SK-N-SH (cell line): ENCODE results near the gene EIF2AK2. TPM values are rescaled to one million over a fixed set of nuclear protein-coding genes. Genes with fewer than 3 reads are reported as not detected.

Experiments
- CHD2 ChIP-seq: fragments of 150-350 bp; IDR thresholded peaks from 2 replicates; pipeline ENCODE4 v1.6.1; 2018; ENCODE audit warnings: low read length; ENCODE audit not compliant: partially characterized antibody
- CTCF ChIP-seq: fragments of 200-600 bp; sonication (generic); IDR thresholded peaks from 2 replicates; pipeline ENCODE4 v1.6.1; 2017; ENCODE audit warnings: antibody characterized with exemption, mild to moderate bottlenecking, moderate library complexity
- ELF1 ChIP-seq: IDR thresholded peaks from 2 replicates; pipeline ENCODE4 v1.4.0; 2012
- EZH2phosphoT487 ChIP-seq: fragments of 200-600 bp; sonication (generic); IDR thresholded peaks from 2 replicates; pipeline ENCODE4 v1.6.1; 2017; ENCODE audit warnings: low read depth, mixed run types, mild to moderate bottlenecking, antibody characterized with exemption, moderate library complexity, borderline replicate concordance
- FOSL2 ChIP-seq: IDR thresholded peaks from 2 replicates; pipeline ENCODE4 v1.4.0; 2012; ENCODE audit warnings: low read depth, mild to moderate bottlenecking, moderate library complexity, borderline replicate concordance
- FOXJ3 ChIP-seq: sonication (generic); formaldehyde crosslinking; IDR thresholded peaks from 2 replicates; pipeline ENCODE4 v1.5.1; 2020; ENCODE audit warnings: mild to moderate bottlenecking, missing genetic modification reagents
- FOXM1 ChIP-seq: IDR thresholded peaks from 2 replicates; pipeline ENCODE4 v1.4.0; 2012; ENCODE audit warnings: low read depth, mild to moderate bottlenecking
- GABPA ChIP-seq: IDR thresholded peaks from 2 replicates; pipeline ENCODE4 v1.4.0; 2012; ENCODE audit warnings: low read depth, mild to moderate bottlenecking
- GATA2 ChIP-seq: sonication (generic); formaldehyde crosslinking; IDR thresholded peaks from 2 replicates; pipeline ENCODE4 v1.5.0; 2020; ENCODE audit warnings: mild to moderate bottlenecking, missing genetic modification reagents
- MEF2A ChIP-seq: IDR thresholded peaks from 2 replicates; pipeline ENCODE4 v1.4.0; 2012; ENCODE audit warnings: low read depth, borderline replicate concordance
- NFIC ChIP-seq: IDR thresholded peaks from 2 replicates; pipeline ENCODE4 v1.4.0; 2012; ENCODE audit warnings: borderline replicate concordance
- NRF1 ChIP-seq: IDR thresholded peaks from 2 replicates; pipeline ENCODE4 v1.6.1; 2012; ENCODE audit warnings: low read depth, mild to moderate bottlenecking, low read length
- POLR2AphosphoS5 ChIP-seq: IDR thresholded peaks from 2 replicates; pipeline ENCODE4 v1.6.1; 2012; ENCODE audit warnings: low read depth, low read length
- RAD21 ChIP-seq: IDR thresholded peaks from 2 replicates; pipeline ENCODE4 v1.6.1; 2012; ENCODE audit warnings: mild to moderate bottlenecking, low read length
- RCOR1 ChIP-seq: fragments of 150-350 bp; IDR thresholded peaks from 2 replicates; pipeline ENCODE4 v1.6.1; 2017; ENCODE audit warnings: antibody characterized with exemption, low read length
- RXRA ChIP-seq: IDR thresholded peaks from 2 replicates; pipeline ENCODE4 v1.4.0; 2012; ENCODE audit warnings: low read depth, mild to moderate bottlenecking, borderline replicate concordance
- TAF1 ChIP-seq: IDR thresholded peaks from 2 replicates; pipeline ENCODE4 v1.6.1; 2012; ENCODE audit warnings: low read depth, mild to moderate bottlenecking, low read length, moderate library complexity, borderline replicate concordance
- YY1 ChIP-seq: IDR thresholded peaks from 2 replicates; pipeline ENCODE4 v1.4.0; 2012; ENCODE audit warnings: low read depth, mild to moderate bottlenecking
- ZBTB33 ChIP-seq: IDR thresholded peaks from 2 replicates; pipeline ENCODE4 v1.4.0; 2012; ENCODE audit warnings: low read depth, borderline replicate concordance
- polyA plus RNA-seq, 3 experiments: library from polyadenylated mRNA; depleted of rRNA; stranded (reverse); fragments of >200 nt; gene quantifications; 2 replicates each; pipeline ENCODE4 v1.2.3, GENCODE V29; 2012
- TF ChIP-seq, protein P1 (sequence below): IDR thresholded peaks from 2 replicates; pipeline ENCODE4 v1.4.0; 2012; ENCODE audit warnings: low read depth, borderline replicate concordance
- TF ChIP-seq, protein P2 (sequence below): IDR thresholded peaks from 2 replicates; pipeline ENCODE4 v1.4.0; 2012; ENCODE audit warnings: low read depth
- TF ChIP-seq, protein P3 (sequence below): IDR thresholded peaks from 2 replicates; pipeline ENCODE4; 2012
- TF ChIP-seq, protein P4 (sequence below): fragments of 150-350 bp; IDR thresholded peaks from 2 replicates; pipeline ENCODE4 v1.6.1; 2016; ENCODE audit warnings: mild to moderate bottlenecking, low read depth, low read length

Gene EIF2AK2
- polyA plus RNA-seq, 1 of the 3 experiments (the other 2 are of a cell fraction) = 9.0 TPM

- TF ChIP-seq, protein P1, sequence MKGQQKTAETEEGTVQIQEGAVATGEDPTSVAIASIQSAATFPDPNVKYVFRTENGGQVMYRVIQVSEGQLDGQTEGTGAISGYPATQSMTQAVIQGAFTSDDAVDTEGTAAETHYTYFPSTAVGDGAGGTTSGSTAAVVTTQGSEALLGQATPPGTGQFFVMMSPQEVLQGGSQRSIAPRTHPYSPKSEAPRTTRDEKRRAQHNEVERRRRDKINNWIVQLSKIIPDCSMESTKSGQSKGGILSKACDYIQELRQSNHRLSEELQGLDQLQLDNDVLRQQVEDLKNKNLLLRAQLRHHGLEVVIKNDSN = no peak
- no peak for TF ChIP-seq NFIC
- 0 out of 2 replicates have a peak, but pooled peaks have one; percentile 8 for TF ChIP-seq RCOR1
- TF ChIP-seq, protein P2, sequence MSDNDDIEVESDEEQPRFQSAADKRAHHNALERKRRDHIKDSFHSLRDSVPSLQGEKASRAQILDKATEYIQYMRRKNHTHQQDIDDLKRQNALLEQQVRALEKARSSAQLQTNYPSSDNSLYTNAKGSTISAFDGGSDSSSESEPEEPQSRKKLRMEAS = peak; percentile 85
- TF ChIP-seq NRF1 = peak; percentile 96
- TF ChIP-seq CHD2 = no peak
- TF ChIP-seq EZH2phosphoT487 = no peak
- TF ChIP-seq GATA2 (CRISPR knock-in tag) = no peak
- TF ChIP-seq ZBTB33 = no peak
- TF ChIP-seq ELF1 = peak; percentile 82
- no peak for TF ChIP-seq CTCF
- peak; percentile 6; the same call in 1 of the 2 replicates for TF ChIP-seq TAF1
- TF ChIP-seq MEF2A = no peak
- TF ChIP-seq RXRA = no peak
- peak; percentile 72 for TF ChIP-seq GABPA
- no peak for TF ChIP-seq FOSL2
- TF ChIP-seq, protein P3, sequence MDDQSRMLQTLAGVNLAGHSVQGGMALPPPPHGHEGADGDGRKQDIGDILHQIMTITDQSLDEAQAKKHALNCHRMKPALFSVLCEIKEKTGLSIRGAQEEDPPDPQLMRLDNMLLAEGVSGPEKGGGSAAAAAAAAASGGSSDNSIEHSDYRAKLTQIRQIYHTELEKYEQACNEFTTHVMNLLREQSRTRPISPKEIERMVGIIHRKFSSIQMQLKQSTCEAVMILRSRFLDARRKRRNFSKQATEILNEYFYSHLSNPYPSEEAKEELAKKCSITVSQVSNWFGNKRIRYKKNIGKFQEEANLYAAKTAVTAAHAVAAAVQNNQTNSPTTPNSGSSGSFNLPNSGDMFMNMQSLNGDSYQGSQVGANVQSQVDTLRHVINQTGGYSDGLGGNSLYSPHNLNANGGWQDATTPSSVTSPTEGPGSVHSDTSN = no peak
- peak; percentile 79 for TF ChIP-seq POLR2AphosphoS5
- no peak for TF ChIP-seq RAD21
- TF ChIP-seq YY1 = no peak
- TF ChIP-seq, protein P4, sequence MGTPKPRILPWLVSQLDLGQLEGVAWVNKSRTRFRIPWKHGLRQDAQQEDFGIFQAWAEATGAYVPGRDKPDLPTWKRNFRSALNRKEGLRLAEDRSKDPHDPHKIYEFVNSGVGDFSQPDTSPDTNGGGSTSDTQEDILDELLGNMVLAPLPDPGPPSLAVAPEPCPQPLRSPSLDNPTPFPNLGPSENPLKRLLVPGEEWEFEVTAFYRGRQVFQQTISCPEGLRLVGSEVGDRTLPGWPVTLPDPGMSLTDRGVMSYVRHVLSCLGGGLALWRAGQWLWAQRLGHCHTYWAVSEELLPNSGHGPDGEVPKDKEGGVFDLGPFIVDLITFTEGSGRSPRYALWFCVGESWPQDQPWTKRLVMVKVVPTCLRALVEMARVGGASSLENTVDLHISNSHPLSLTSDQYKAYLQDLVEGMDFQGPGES = no peak
- no peak for TF ChIP-seq FOXJ3 (CRISPR knock-in tag)
- TF ChIP-seq FOXM1 = no peak
- TF ChIP-seq, all 33 proteins: peak for 11
Observed at GRCh38 chr2:37083873-37084794, 72.6 kb downstream of the EIF2AK2 start, which contains the start of the genes GPATCH11 and HEATR5B (continued).
